Right ventricle myocardium superior (tissue), 1 donor: Measurements from ENCODE around the gene TRAP1. TPM values are rescaled to one million over a fixed set of nuclear protein-coding genes. Genes with fewer than 3 reads are reported as not detected.
A peak's percentile ranks its signal among the peaks of the same experiment; 100 is the strongest.

Experiments
- ATAC-seq: fragments of 200-7000 bp; cut with Tn5 transposase; one replicate; pipeline ENCODE4 v1.9.1; 2020; ENCODE audit warnings: mild to moderate bottlenecking; ENCODE audit not compliant: poor library complexity
- DNase-seq: peaks from one replicate; pipeline ENCODE4 v3.0.0-alpha.2; 2020
- intact Hi-C: fragments of 100-400 bp; cut with DNase I; formaldehyde crosslinking; loops from one replicate; pipeline ENCODE4 v1.11.2; 2022
- total RNA-seq: library from RNA; stranded (reverse); fragmentation: NEBNext Ultra II Directional; extraction: Animal tissue kit (Norgen Biotek cat#: 25700); gene quantifications from one replicate; pipeline ENCODE4 v1.2.1, GENCODE V29; 2021
- donor health status: DM: no; HTN: yes; CAD: no; lungs with severe emphysema.

Gene TRAP1
- total RNA-seq, 1 donor from 2014 or later: 146 TPM

- intact Hi-C loops: loop anchor here (5.0 kb wide), 1 partner anchor 188 kb away; no protein-coding TSS in a partner anchor
- ATAC-seq: no peak
- no peak for DNase-seq
Measured at GRCh38 chr16:3689731-3690130, 27.6 kb downstream of the TRAP1 start.

- ATAC-seq (no peak), DNase-seq (no peak)
- intact Hi-C loops: no loop called here
Measured at GRCh38 chr16:3687792-3688191, 29.5 kb downstream of the TRAP1 start.

- intact Hi-C loops: no loop called here
- DNase-seq (no peak), ATAC-seq (no peak)
Measured at GRCh38 chr16:3687021-3687420, 30.3 kb downstream of the TRAP1 start.

GRCh38 chr16:3681206-3681605, 36.1 kb downstream of the TRAP1 start:
- peak; percentile 82 for ATAC-seq
- intact Hi-C loops: no loop called here

GRCh38 chr16:3677994-3678393, 39.3 kb downstream of the TRAP1 start:
- DNase-seq (no peak), ATAC-seq (no peak)
- intact Hi-C loops: no loop called here

More at GRCh38 chr16:3681206-3681605, 36.1 kb downstream of the TRAP1 start:
- peak; percentile 63 for DNase-seq

GRCh38 chr16:3675601-3676130, 41.7 kb downstream of the TRAP1 start:
- intact Hi-C loops: no loop called here
- DNase-seq (no peak), ATAC-seq (no peak)

GRCh38 chr16:3674513-3675295, 42.6 kb downstream of the TRAP1 start:
- ATAC-seq (no peak), DNase-seq (peak; percentile 37)
- intact Hi-C loops: no loop called here

- intact Hi-C loops: no loop called here
Measured at GRCh38 chr16:3673676-3674377, 43.5 kb downstream of the TRAP1 start.

GRCh38 chr16:3673201-3673600, 44.1 kb downstream of the TRAP1 start:
- intact Hi-C loops: no loop called here
- ATAC-seq: no peak
- peak; percentile 22 for DNase-seq

More at GRCh38 chr16:3673676-3674377, 43.5 kb downstream of the TRAP1 start:
- ATAC-seq (no peak), DNase-seq (peak; percentile 13)

- intact Hi-C loops: no loop called here
- DNase-seq (peak; percentile 36), ATAC-seq (no peak)
Measured at GRCh38 chr16:3672571-3673041, 44.7 kb downstream of the TRAP1 start.

GRCh38 chr16:3671424-3671823, 45.9 kb downstream of the TRAP1 start:
- no peak for ATAC-seq
- intact Hi-C loops: no loop called here
- DNase-seq: peak; percentile 34

- no peak for ATAC-seq
- DNase-seq: peak; percentile 20
- intact Hi-C loops: no loop called here
Measured at GRCh38 chr16:3670711-3671110, 46.6 kb downstream of the TRAP1 start.

GRCh38 chr16:3669082-3669481, 48.2 kb downstream of the TRAP1 start:
- DNase-seq (peak; percentile 31), ATAC-seq (no peak)
- intact Hi-C loops: no loop called here

GRCh38 chr16:3668626-3669025, 48.7 kb downstream of the TRAP1 start:
- ATAC-seq: no peak
- peak; percentile 9 for DNase-seq
- intact Hi-C loops: no loop called here

- peak; percentile 21 for DNase-seq
- ATAC-seq: no peak
- intact Hi-C loops: no loop called here
Measured at GRCh38 chr16:3665508-3665907, 51.8 kb downstream of the TRAP1 start.

- intact Hi-C loops: no loop called here
- ATAC-seq (no peak), DNase-seq (peak; percentile 30)
Measured at GRCh38 chr16:3664187-3664896, 53.0 kb downstream of the TRAP1 start.

GRCh38 chr16:3662601-3663000, 54.7 kb downstream of the TRAP1 start:
- peak; percentile 30 for DNase-seq
- intact Hi-C loops: no loop called here
- ATAC-seq: no peak

GRCh38 chr16:3661922-3662321, 55.4 kb downstream of the TRAP1 start:
- ATAC-seq: no peak
- intact Hi-C loops: no loop called here
- peak; percentile 17 for DNase-seq

- ATAC-seq: no peak
- intact Hi-C loops: no loop called here
- DNase-seq: peak; percentile 13
Measured at GRCh38 chr16:3661311-3661710, 56.0 kb downstream of the TRAP1 start.
